NCI-H82 (cell line): ENCODE data around the gene LTBP1.

Source experiments
- DNase-seq: peaks from one replicate; lab custom pipeline; 2025; lab: John Stamatoyannopoulos, UW

The LTBP1 gene

GRCh38 chr2:33204945-33205344 is 258.2 kb downstream of the LTBP1 start:
- DNase-seq, result no peak

- DNase-seq, result no peak
These were observed 259.1 kb downstream of the LTBP1 start for GRCh38 chr2:33205693-33206434.

- no peak for DNase-seq
These were observed 260.5 kb downstream of the LTBP1 start for GRCh38 chr2:33207151-33207740.

GRCh38 chr2:33208400-33208799 is 261.6 kb downstream of the LTBP1 start:
- DNase-seq, result no peak

- DNase-seq, result no peak
These were observed 263.2 kb downstream of the LTBP1 start for GRCh38 chr2:33209976-33210375.

GRCh38 chr2:33210626-33211025 is 263.9 kb downstream of the LTBP1 start:
- no peak for DNase-seq

- no peak for DNase-seq
These were observed 265.4 kb downstream of the LTBP1 start for GRCh38 chr2:33212151-33212550.

- DNase-seq, result no peak
These were observed 266.5 kb downstream of the LTBP1 start for GRCh38 chr2:33213244-33213643.

GRCh38 chr2:33213648-33214047 is 266.9 kb downstream of the LTBP1 start:
- DNase-seq, result no peak

GRCh38 chr2:33214436-33214835 is 267.7 kb downstream of the LTBP1 start:
- DNase-seq, result no peak

GRCh38 chr2:33214857-33215256 is 268.1 kb downstream of the LTBP1 start:
- no peak for DNase-seq

- no peak for DNase-seq
These were observed 268.5 kb downstream of the LTBP1 start for GRCh38 chr2:33215299-33215698.

- no peak for DNase-seq
These were observed 269.2 kb downstream of the LTBP1 start for GRCh38 chr2:33215983-33216382.

- DNase-seq, result no peak
These were observed 269.9 kb downstream of the LTBP1 start for GRCh38 chr2:33216508-33217182.

GRCh38 chr2:33217406-33217805 is 270.7 kb downstream of the LTBP1 start:
- no peak for DNase-seq

GRCh38 chr2:33219114-33219513 is 272.4 kb downstream of the LTBP1 start:
- DNase-seq, result no peak

GRCh38 chr2:33219850-33220275 is 273.1 kb downstream of the LTBP1 start:
- no peak for DNase-seq

GRCh38 chr2:33220533-33220932 is 273.8 kb downstream of the LTBP1 start:
- no peak for DNase-seq

- no peak for DNase-seq
These were observed 274.5 kb downstream of the LTBP1 start for GRCh38 chr2:33221046-33221784.

- DNase-seq, result no peak
These were observed 275.6 kb downstream of the LTBP1 start for GRCh38 chr2:33222309-33222708.

GRCh38 chr2:33223856-33224255 is 277.1 kb downstream of the LTBP1 start:
- no peak for DNase-seq

GRCh38 chr2:33225350-33225749 is 278.6 kb downstream of the LTBP1 start:
- no peak for DNase-seq

GRCh38 chr2:33226546-33226945 is 279.8 kb downstream of the LTBP1 start:
- DNase-seq, result no peak
